H9 (cell line): ENCODE results near the gene KCNIP4. TPM values are rescaled to one million over a fixed set of nuclear protein-coding genes. Genes with fewer than 3 reads are reported as not detected.

Source experiments
- DNase-seq: peaks from one replicate; pipeline ENCODE4 v3.0.0-alpha.2; 2017
- H2AFZ ChIP-seq: one replicate; pipeline ENCODE4 v1.6.1; 2013; ENCODE audit warnings: mild to moderate bottlenecking, low read length, control low read depth, moderate library complexity
- H2AK5ac ChIP-seq: 2 replicates; pipeline ENCODE4 v1.6.1; 2013; ENCODE audit warnings: low read length, control low read depth, mixed read lengths; ENCODE audit not compliant: insufficient read length
- H2BK120ac ChIP-seq: one replicate; pipeline ENCODE4 v1.6.1; 2013; ENCODE audit warnings: low read depth, mild to moderate bottlenecking, low read length, control low read depth, inconsistent platforms; ENCODE audit not compliant: poor library complexity, severe bottlenecking
- H2BK12ac ChIP-seq: 2 replicates; pipeline ENCODE4 v1.6.1; 2013; ENCODE audit warnings: low read length, control low read depth, mixed read lengths, low read depth; ENCODE audit not compliant: insufficient read length
- H2BK15ac ChIP-seq: 2 replicates; pipeline ENCODE4 v1.6.1; 2013; ENCODE audit warnings: low read depth, low read length, control low read depth
- H2BK20ac ChIP-seq: one replicate; pipeline ENCODE4 v1.6.1; 2013; ENCODE audit warnings: low read depth, mild to moderate bottlenecking, low read length, control low read depth, inconsistent platforms; ENCODE audit not compliant: poor library complexity, severe bottlenecking
- H2BK5ac ChIP-seq: 2 replicates; pipeline ENCODE4 v1.6.1; 2013; ENCODE audit warnings: low read length, control low read depth, mixed read lengths; ENCODE audit not compliant: insufficient read length
- H3K14ac ChIP-seq: 2 replicates; pipeline ENCODE4 v1.6.1; 2013; ENCODE audit warnings: low read length, control low read depth; ENCODE audit not compliant: insufficient read depth
- H3K18ac ChIP-seq: 2 replicates; pipeline ENCODE4 v1.6.1; 2013; ENCODE audit warnings: low read depth, mild to moderate bottlenecking, mixed read lengths, low read length, control low read depth; ENCODE audit not compliant: insufficient read length
- H3K23ac ChIP-seq: 2 replicates; pipeline ENCODE4 v1.6.1; 2013; ENCODE audit warnings: low read length, control low read depth, mixed read lengths, low read depth; ENCODE audit not compliant: insufficient read length
- H3K23me2 ChIP-seq: 2 replicates; pipeline ENCODE4 v1.6.1; 2013; ENCODE audit warnings: low read depth, mild to moderate bottlenecking, mixed read lengths, low read length, control low read depth; ENCODE audit not compliant: insufficient read length, poor library complexity, severe bottlenecking
- H3K27ac ChIP-seq: 2 replicates; pipeline ENCODE4 v1.5.1; 2013; ENCODE audit warnings: low read length, control low read depth, mixed read lengths, low read depth; ENCODE audit not compliant: insufficient read length
- H3K27me3 ChIP-seq: 2 replicates; pipeline ENCODE4 v1.6.1; 2013; ENCODE audit warnings: low read length, control low read depth, inconsistent platforms; ENCODE audit not compliant: insufficient read depth
- H3K4ac ChIP-seq: 2 replicates; pipeline ENCODE4 v1.6.1; 2013; ENCODE audit warnings: low read depth, mild to moderate bottlenecking, control low read depth, inconsistent platforms, low read length, moderate library complexity
- H3K4me1 ChIP-seq: 2 replicates; pipeline ENCODE4 v1.6.1; 2013; ENCODE audit warnings: low read length, control low read depth, inconsistent platforms; ENCODE audit not compliant: insufficient read depth
- H3K4me2 ChIP-seq: 2 replicates; pipeline ENCODE4 v1.6.1; 2013; ENCODE audit warnings: low read length, control low read depth, mixed read lengths; ENCODE audit not compliant: insufficient read length, insufficient read depth
- H3K56ac ChIP-seq: 2 replicates; pipeline ENCODE4 v1.6.1; 2013; ENCODE audit warnings: low read depth, mild to moderate bottlenecking, mixed read lengths, low read length, control low read depth; ENCODE audit not compliant: insufficient read length
- H3K79me1 ChIP-seq: 2 replicates; pipeline ENCODE4 v1.6.1; 2013; ENCODE audit warnings: low read depth, mild to moderate bottlenecking, moderate library complexity, low read length, control low read depth, inconsistent platforms; ENCODE audit not compliant: insufficient read depth, poor library complexity, severe bottlenecking
- H3K79me2 ChIP-seq: 2 replicates; pipeline ENCODE4 v1.6.1; 2013; ENCODE audit warnings: low read length, control low read depth, inconsistent platforms; ENCODE audit not compliant: insufficient read depth
- H3K9ac ChIP-seq: 2 replicates; pipeline ENCODE4 v1.6.1; 2013; ENCODE audit warnings: low read length, control low read depth, mixed read lengths; ENCODE audit not compliant: insufficient read length; ENCODE audit errors: extremely low read depth
- H3K9me3 ChIP-seq: one replicate; pipeline ENCODE4 v1.6.1; 2013; ENCODE audit warnings: low read depth, low read length, inconsistent platforms; ENCODE audit not compliant: control insufficient read depth
- H3T11ph ChIP-seq: one replicate; pipeline ENCODE4 v1.6.1; 2013; ENCODE audit warnings: mild to moderate bottlenecking, low read length, control low read depth, inconsistent platforms
- H4K20me1 ChIP-seq: one replicate; pipeline ENCODE4 v1.6.1; 2013; ENCODE audit not compliant: control insufficient read depth, insufficient read length, insufficient read depth
- H4K5ac ChIP-seq: 2 replicates; pipeline ENCODE4 v1.6.1; 2013; ENCODE audit warnings: low read depth, mild to moderate bottlenecking, mixed read lengths, low read length, control low read depth; ENCODE audit not compliant: insufficient read length
- H4K8ac ChIP-seq: replicated peaks from 2 replicates; pipeline ENCODE4 v1.6.1; 2013; ENCODE audit warnings: low read length, control low read depth, mixed read lengths, low read depth; ENCODE audit not compliant: insufficient read length
- H4K91ac ChIP-seq: 2 replicates; pipeline ENCODE4 v1.6.1; 2013; ENCODE audit warnings: low read depth, mild to moderate bottlenecking, moderate library complexity, mixed read lengths, low read length, control low read depth; ENCODE audit not compliant: insufficient read length
- H3K27ac Mint-ChIP-seq, 3 experiments: 2 replicates in 2 of 3; 3 replicates in 1 of 3; pipeline ENCODE4 v1.8.0; 2020 to 2021; ENCODE audit warnings: mixed read lengths in 3 of 3, mild to moderate bottlenecking in 1 of 3, moderate library complexity in 1 of 3
- H3K27me3 Mint-ChIP-seq: 2 replicates; pipeline ENCODE4 v1.8.0; 2021; ENCODE audit warnings: low read depth, mild to moderate bottlenecking, moderate library complexity, mixed read lengths
- H3K36me3 Mint-ChIP-seq, 3 experiments: 2 replicates in 2 of 3; 3 replicates in 1 of 3; pipeline ENCODE4 v1.8.0; 2020 to 2021; ENCODE audit warnings: low read depth in 3 of 3, mixed read lengths in 3 of 3; ENCODE audit not compliant: insufficient read depth in 1 of 3
- H3K4me1 Mint-ChIP-seq, 2 experiments: 2 replicates each; pipeline ENCODE4 v1.8.0; 2020; ENCODE audit warnings: mixed read lengths in 2 of 2
- H3K4me3 Mint-ChIP-seq, 2 experiments: 2 replicates in 1 of 2; 3 replicates in 1 of 2; pipeline ENCODE4 v1.8.0; 2020 to 2021; ENCODE audit warnings: mild to moderate bottlenecking in 2 of 2, mixed read lengths in 2 of 2, moderate library complexity in 1 of 2
- H3K9me3 Mint-ChIP-seq, 2 experiments: 2 replicates in 1 of 2; 3 replicates in 1 of 2; pipeline ENCODE4 v1.8.0; 2020; ENCODE audit warnings: mild to moderate bottlenecking in 2 of 2, mixed read lengths in 2 of 2, moderate library complexity in 1 of 2
- WGBS: extraction: QIAGEN DNeasy Blood & Tissue Kit; methylation state at CpG from one replicate; pipeline ENCODE4 v1.1.7; 2013; ENCODE audit warnings: missing lambda C conversion rate, low lambda C conversion rate, mixed read lengths; ENCODE audit not compliant: insufficient read length; ENCODE audit errors: extremely low coverage; 5-methylcytosine and 5-hydroxymethylcytosine counted together
- total RNA-seq: library from RNA; stranded (reverse); gene quantifications from 2 replicates; pipeline ENCODE4 v1.2.1, GENCODE V29; 2021
- TF ChIP-seq, protein P1 (sequence below): fragments of 200-600 bp; sonication (generic); conservative IDR thresholded peaks from 3 replicates; pipeline ENCODE4 v1.8.0; 2021; ENCODE audit warnings: antibody characterized with exemption, mild to moderate bottlenecking

The KCNIP4 gene
- total RNA-seq, 1 experiment from 2014 or later, result not detected

DNA sequence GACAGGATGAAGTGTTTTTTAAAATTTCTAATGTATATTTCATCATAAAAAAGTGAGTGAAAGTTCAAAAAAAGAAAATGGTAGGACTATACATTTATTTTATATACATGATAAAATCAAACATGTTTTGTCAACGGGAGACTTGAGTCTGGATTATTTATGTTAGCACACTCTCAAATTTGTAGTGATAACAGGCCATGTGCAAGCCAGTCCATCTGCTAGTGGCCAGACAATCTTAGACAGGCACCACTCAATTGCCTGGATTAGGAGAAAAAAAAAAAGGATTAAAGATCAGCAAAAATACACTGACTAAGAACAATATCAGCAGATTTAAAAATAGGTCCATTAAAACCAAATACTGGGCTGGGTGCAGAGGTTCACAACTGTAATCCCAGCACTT, 71.9 kb downstream of the KCNIP4 start:
- TF ChIP-seq, protein P1, sequence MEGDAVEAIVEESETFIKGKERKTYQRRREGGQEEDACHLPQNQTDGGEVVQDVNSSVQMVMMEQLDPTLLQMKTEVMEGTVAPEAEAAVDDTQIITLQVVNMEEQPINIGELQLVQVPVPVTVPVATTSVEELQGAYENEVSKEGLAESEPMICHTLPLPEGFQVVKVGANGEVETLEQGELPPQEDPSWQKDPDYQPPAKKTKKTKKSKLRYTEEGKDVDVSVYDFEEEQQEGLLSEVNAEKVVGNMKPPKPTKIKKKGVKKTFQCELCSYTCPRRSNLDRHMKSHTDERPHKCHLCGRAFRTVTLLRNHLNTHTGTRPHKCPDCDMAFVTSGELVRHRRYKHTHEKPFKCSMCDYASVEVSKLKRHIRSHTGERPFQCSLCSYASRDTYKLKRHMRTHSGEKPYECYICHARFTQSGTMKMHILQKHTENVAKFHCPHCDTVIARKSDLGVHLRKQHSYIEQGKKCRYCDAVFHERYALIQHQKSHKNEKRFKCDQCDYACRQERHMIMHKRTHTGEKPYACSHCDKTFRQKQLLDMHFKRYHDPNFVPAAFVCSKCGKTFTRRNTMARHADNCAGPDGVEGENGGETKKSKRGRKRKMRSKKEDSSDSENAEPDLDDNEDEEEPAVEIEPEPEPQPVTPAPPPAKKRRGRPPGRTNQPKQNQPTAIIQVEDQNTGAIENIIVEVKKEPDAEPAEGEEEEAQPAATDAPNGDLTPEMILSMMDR, result no peak
- Histone ChIP-seq H3K14ac (no peak overlapping the region), H3K4me2 (no peak overlapping the region), H2BK120ac (no peak overlapping the region), H3K4me1 (no peaks in the 10 kb centered on the region), H4K8ac (no peak overlapping the region), H2BK12ac (no peak overlapping the region), H3K23ac (no peak overlapping the region), H4K91ac (no peak overlapping the region), H2BK15ac (no peak overlapping the region), H2BK20ac (no peak overlapping the region), H3K23me2 (no peaks in the 10 kb centered on the region), H3K9me3 (no peaks in the 10 kb centered on the region), H3K4ac (no peak overlapping the region), H4K5ac (no peak overlapping the region), H3K79me1 (no peaks in the 10 kb centered on the region), H2BK5ac (no peak overlapping the region), H3T11ph (no peak overlapping the region), H2AFZ (no peak overlapping the region), H2AK5ac (no peak overlapping the region), H3K27me3 (no peaks in the 10 kb centered on the region), H3K79me2 (no peaks in the 10 kb centered on the region), H4K20me1 (no peaks in the 10 kb centered on the region), H3K18ac (no peak overlapping the region), H3K27ac (no peak overlapping the region), H3K9ac (no peak overlapping the region), H3K56ac (no peak overlapping the region)
- H3K9me3 Mint-ChIP-seq, result no peaks in the 10 kb centered on the region; a peak in 2 of 5 replicates
- H3K4me3 Mint-ChIP-seq, result no peak overlapping the region
- DNase-seq, result no peak
- peaks cover 7 to 11% of the 10 kb centered on the region in 2 experiments; a peak in 3 of 4 replicates for H3K4me1 Mint-ChIP-seq
- H3K27ac Mint-ChIP-seq, result no peak overlapping the region
- WGBS, result no CpG with 5 or more reads among the region's 1 CpG
- no peaks in the 10 kb centered on the region for H3K27me3 Mint-ChIP-seq
- H3K36me3 Mint-ChIP-seq, result peaks cover 0 to 1% (median 0%) of the 10 kb centered on the region in 3 experiments; a peak in 1 of 7 replicates
